H9 (cell line): ENCODE results near the gene MDH1. TPM values are rescaled to one million over a fixed set of nuclear protein-coding genes. Genes with fewer than 3 reads are reported as not detected.

Experiments used
- DNase-seq: peaks from one replicate; pipeline ENCODE4 v3.0.0-alpha.2; 2017
- H2AFZ ChIP-seq: one replicate; pipeline ENCODE4 v1.6.1; 2013; ENCODE audit warnings: mild to moderate bottlenecking, low read length, control low read depth, moderate library complexity
- H2AK5ac ChIP-seq: 2 replicates; pipeline ENCODE4 v1.6.1; 2013; ENCODE audit warnings: low read length, control low read depth, mixed read lengths; ENCODE audit not compliant: insufficient read length
- H2BK120ac ChIP-seq: one replicate; pipeline ENCODE4 v1.6.1; 2013; ENCODE audit warnings: low read depth, mild to moderate bottlenecking, low read length, control low read depth, inconsistent platforms; ENCODE audit not compliant: poor library complexity, severe bottlenecking
- H2BK12ac ChIP-seq: 2 replicates; pipeline ENCODE4 v1.6.1; 2013; ENCODE audit warnings: low read length, control low read depth, mixed read lengths, low read depth; ENCODE audit not compliant: insufficient read length
- H2BK15ac ChIP-seq: 2 replicates; pipeline ENCODE4 v1.6.1; 2013; ENCODE audit warnings: low read depth, low read length, control low read depth
- H2BK20ac ChIP-seq: one replicate; pipeline ENCODE4 v1.6.1; 2013; ENCODE audit warnings: low read depth, mild to moderate bottlenecking, low read length, control low read depth, inconsistent platforms; ENCODE audit not compliant: poor library complexity, severe bottlenecking
- H2BK5ac ChIP-seq: 2 replicates; pipeline ENCODE4 v1.6.1; 2013; ENCODE audit warnings: low read length, control low read depth, mixed read lengths; ENCODE audit not compliant: insufficient read length
- H3K14ac ChIP-seq: 2 replicates; pipeline ENCODE4 v1.6.1; 2013; ENCODE audit warnings: low read length, control low read depth; ENCODE audit not compliant: insufficient read depth
- H3K18ac ChIP-seq: 2 replicates; pipeline ENCODE4 v1.6.1; 2013; ENCODE audit warnings: low read depth, mild to moderate bottlenecking, mixed read lengths, low read length, control low read depth; ENCODE audit not compliant: insufficient read length
- H3K23ac ChIP-seq: 2 replicates; pipeline ENCODE4 v1.6.1; 2013; ENCODE audit warnings: low read length, control low read depth, mixed read lengths, low read depth; ENCODE audit not compliant: insufficient read length
- H3K23me2 ChIP-seq: 2 replicates; pipeline ENCODE4 v1.6.1; 2013; ENCODE audit warnings: low read depth, mild to moderate bottlenecking, mixed read lengths, low read length, control low read depth; ENCODE audit not compliant: insufficient read length, poor library complexity, severe bottlenecking
- H3K27ac ChIP-seq: 2 replicates; pipeline ENCODE4 v1.5.1; 2013; ENCODE audit warnings: low read length, control low read depth, mixed read lengths, low read depth; ENCODE audit not compliant: insufficient read length
- H3K27me3 ChIP-seq: 2 replicates; pipeline ENCODE4 v1.6.1; 2013; ENCODE audit warnings: low read length, control low read depth, inconsistent platforms; ENCODE audit not compliant: insufficient read depth
- H3K4ac ChIP-seq: 2 replicates; pipeline ENCODE4 v1.6.1; 2013; ENCODE audit warnings: low read depth, mild to moderate bottlenecking, control low read depth, inconsistent platforms, low read length, moderate library complexity
- H3K4me1 ChIP-seq: 2 replicates; pipeline ENCODE4 v1.6.1; 2013; ENCODE audit warnings: low read length, control low read depth, inconsistent platforms; ENCODE audit not compliant: insufficient read depth
- H3K4me2 ChIP-seq: 2 replicates; pipeline ENCODE4 v1.6.1; 2013; ENCODE audit warnings: low read length, control low read depth, mixed read lengths; ENCODE audit not compliant: insufficient read length, insufficient read depth
- H3K56ac ChIP-seq: 2 replicates; pipeline ENCODE4 v1.6.1; 2013; ENCODE audit warnings: low read depth, mild to moderate bottlenecking, mixed read lengths, low read length, control low read depth; ENCODE audit not compliant: insufficient read length
- H3K79me1 ChIP-seq: 2 replicates; pipeline ENCODE4 v1.6.1; 2013; ENCODE audit warnings: low read depth, mild to moderate bottlenecking, moderate library complexity, low read length, control low read depth, inconsistent platforms; ENCODE audit not compliant: insufficient read depth, poor library complexity, severe bottlenecking
- H3K79me2 ChIP-seq: 2 replicates; pipeline ENCODE4 v1.6.1; 2013; ENCODE audit warnings: low read length, control low read depth, inconsistent platforms; ENCODE audit not compliant: insufficient read depth
- H3K9ac ChIP-seq: 2 replicates; pipeline ENCODE4 v1.6.1; 2013; ENCODE audit warnings: low read length, control low read depth, mixed read lengths; ENCODE audit not compliant: insufficient read length; ENCODE audit errors: extremely low read depth
- H3K9me3 ChIP-seq: one replicate; pipeline ENCODE4 v1.6.1; 2013; ENCODE audit warnings: low read depth, low read length, inconsistent platforms; ENCODE audit not compliant: control insufficient read depth
- H3T11ph ChIP-seq: one replicate; pipeline ENCODE4 v1.6.1; 2013; ENCODE audit warnings: mild to moderate bottlenecking, low read length, control low read depth, inconsistent platforms
- H4K20me1 ChIP-seq: one replicate; pipeline ENCODE4 v1.6.1; 2013; ENCODE audit not compliant: control insufficient read depth, insufficient read length, insufficient read depth
- H4K5ac ChIP-seq: 2 replicates; pipeline ENCODE4 v1.6.1; 2013; ENCODE audit warnings: low read depth, mild to moderate bottlenecking, mixed read lengths, low read length, control low read depth; ENCODE audit not compliant: insufficient read length
- H4K8ac ChIP-seq: replicated peaks from 2 replicates; pipeline ENCODE4 v1.6.1; 2013; ENCODE audit warnings: low read length, control low read depth, mixed read lengths, low read depth; ENCODE audit not compliant: insufficient read length
- H4K91ac ChIP-seq: 2 replicates; pipeline ENCODE4 v1.6.1; 2013; ENCODE audit warnings: low read depth, mild to moderate bottlenecking, moderate library complexity, mixed read lengths, low read length, control low read depth; ENCODE audit not compliant: insufficient read length
- H3K27ac Mint-ChIP-seq, 3 experiments: 2 replicates in 2 of 3; 3 replicates in 1 of 3; pipeline ENCODE4 v1.8.0; 2020 to 2021; ENCODE audit warnings: mixed read lengths in 3 of 3, mild to moderate bottlenecking in 1 of 3, moderate library complexity in 1 of 3
- H3K27me3 Mint-ChIP-seq: 2 replicates; pipeline ENCODE4 v1.8.0; 2021; ENCODE audit warnings: low read depth, mild to moderate bottlenecking, moderate library complexity, mixed read lengths
- H3K36me3 Mint-ChIP-seq, 3 experiments: 2 replicates in 2 of 3; 3 replicates in 1 of 3; pipeline ENCODE4 v1.8.0; 2020 to 2021; ENCODE audit warnings: low read depth in 3 of 3, mixed read lengths in 3 of 3; ENCODE audit not compliant: insufficient read depth in 1 of 3
- H3K4me1 Mint-ChIP-seq, 2 experiments: 2 replicates each; pipeline ENCODE4 v1.8.0; 2020; ENCODE audit warnings: mixed read lengths in 2 of 2
- H3K4me3 Mint-ChIP-seq, 2 experiments: 2 replicates in 1 of 2; 3 replicates in 1 of 2; pipeline ENCODE4 v1.8.0; 2020 to 2021; ENCODE audit warnings: mild to moderate bottlenecking in 2 of 2, mixed read lengths in 2 of 2, moderate library complexity in 1 of 2
- H3K9me3 Mint-ChIP-seq, 2 experiments: 2 replicates in 1 of 2; 3 replicates in 1 of 2; pipeline ENCODE4 v1.8.0; 2020; ENCODE audit warnings: mild to moderate bottlenecking in 2 of 2, mixed read lengths in 2 of 2, moderate library complexity in 1 of 2
- CTCF ChIP-seq: fragments of 200-600 bp; sonication (generic); conservative IDR thresholded peaks from 3 replicates; pipeline ENCODE4 v1.8.0; 2021; ENCODE audit warnings: antibody characterized with exemption, mild to moderate bottlenecking
- WGBS: extraction: QIAGEN DNeasy Blood & Tissue Kit; methylation state at CpG from one replicate; pipeline ENCODE4 v1.1.7; 2013; ENCODE audit warnings: missing lambda C conversion rate, low lambda C conversion rate, mixed read lengths; ENCODE audit not compliant: insufficient read length; ENCODE audit errors: extremely low coverage; 5-methylcytosine and 5-hydroxymethylcytosine counted together
- total RNA-seq: library from RNA; stranded (reverse); gene quantifications from 2 replicates; pipeline ENCODE4 v1.2.1, GENCODE V29; 2021

Gene MDH1
- total RNA-seq, 1 experiment from 2014 or later: 324 TPM

- Mint-ChIP-seq H3K4me3 (no peak overlapping the region), H3K4me1 (no peaks in the 10 kb centered on the region; a peak in 1 of 4 replicates), H3K9me3 (peaks cover 14 to 21% of the 10 kb centered on the region in 2 experiments), H3K27me3 (no peaks in the 10 kb centered on the region), H3K36me3 (peaks cover 0 to 41% (median 11%) of the 10 kb centered on the region in 3 experiments; a peak in 6 of 7 replicates), H3K27ac (no peak overlapping the region)
- Histone ChIP-seq H2BK120ac (no peak overlapping the region), H2BK20ac (no peak overlapping the region), H4K20me1 (no peaks in the 10 kb centered on the region), H3K4ac (no peak overlapping the region), H3K27ac (no peak overlapping the region), H4K5ac (no peak overlapping the region), H4K91ac (no peak overlapping the region), H2BK5ac (no peak overlapping the region), H3K9me3 (no peaks in the 10 kb centered on the region), H3K23ac (no peak overlapping the region), H2BK15ac (no peak overlapping the region), H3K56ac (no peak overlapping the region), H3K4me2 (no peak overlapping the region), H3K23me2 (no peaks in the 10 kb centered on the region), H3K18ac (no peak overlapping the region), H3K9ac (no peak overlapping the region), H2AFZ (no peak overlapping the region), H3K79me2 (no peaks in the 10 kb centered on the region), H4K8ac (no peak overlapping the region), H3K27me3 (no peaks in the 10 kb centered on the region), H3T11ph (no peak overlapping the region), H3K4me1 (no peaks in the 10 kb centered on the region), H3K79me1 (no peaks in the 10 kb centered on the region), H3K14ac (no peak overlapping the region), H2BK12ac (no peak overlapping the region), H2AK5ac (no peak overlapping the region)
- no CpG with 5 or more reads among the region's 1 CpG for WGBS
- DNase-seq: no peak
- no peak for TF ChIP-seq CTCF
Observed at GRCh38 chr2:63654959-63655358, 66.2 kb downstream of the MDH1 start.

Other genes starting within 250 kb of the MDH1 start
- gene WDPCP, start 486 bp upstream of the MDH1 start, total RNA-seq: 17.4 and 22.4 TPM in 2 replicates